GM12878 (cell line): ENCODE results near the gene FBXL22.
"Not testable (repeated sequence)": the region's sequence is repeated elsewhere in the genome, so short reads cannot be mapped to it uniquely, and the experiment has no call there.

Experiments used
- HCFC1 ChIP-seq: fragments of 150-350 bp; IDR thresholded peaks from 2 replicates; pipeline ENCODE4 v1.6.1; 2014; ENCODE audit warnings: low read length
- MAX ChIP-seq: IDR thresholded peaks from 2 replicates; pipeline ENCODE4 v1.6.1; 2012; ENCODE audit warnings: low read depth, low read length, improper control_type of control experiment
- NFIC ChIP-seq: IDR thresholded peaks from 2 replicates; pipeline ENCODE4 v1.6.1; 2012; ENCODE audit warnings: low read depth, mild to moderate bottlenecking, inconsistent platforms, low read length, moderate library complexity
- NFYB ChIP-seq: IDR thresholded peaks from 2 replicates; pipeline ENCODE4 v1.6.1; 2011; ENCODE audit warnings: low read depth, mild to moderate bottlenecking, low read length, improper control_type of control experiment, moderate library complexity; ENCODE audit not compliant: insufficient read depth
- RAD21 ChIP-seq: IDR thresholded peaks from 2 replicates; pipeline ENCODE4 v1.6.1; 2011; ENCODE audit warnings: mild to moderate bottlenecking, low read depth, low read length, moderate library complexity; ENCODE audit not compliant: insufficient read depth
- SMAD1 ChIP-seq: fragments of 450-650 bp; IDR thresholded peaks from 2 replicates; pipeline ENCODE4 v1.6.1; 2018; ENCODE audit warnings: mild to moderate bottlenecking, low read depth; ENCODE audit not compliant: partially characterized antibody
- ZNF24 ChIP-seq: fragments of 450-650 bp; IDR thresholded peaks from 2 replicates; pipeline ENCODE4 v1.6.1; 2017; ENCODE audit warnings: antibody characterized with exemption, mild to moderate bottlenecking
- ZNF384 ChIP-seq: IDR thresholded peaks from 2 replicates; pipeline ENCODE4 v1.6.1; 2012; ENCODE audit warnings: low read depth, mild to moderate bottlenecking, low read length, improper control_type of control experiment, borderline replicate concordance
- TF ChIP-seq, protein P1 (sequence below), 3 experiments: IDR thresholded peaks in 2 of 3; conservative IDR thresholded peaks in 1 of 3; 2 replicates each; pipeline ENCODE4 v1.5.1; 2011; ENCODE audit warnings: low read depth in 3 of 3, low read length in 3 of 3, mild to moderate bottlenecking in 3 of 3, control low read depth in 2 of 3, moderate library complexity in 2 of 3, inconsistent platforms in 1 of 3, mixed read lengths in 1 of 3; ENCODE audit not compliant: control insufficient read depth in 2 of 3, insufficient read depth in 1 of 3; ENCODE audit errors: extremely low read depth in 1 of 3

DNA sequence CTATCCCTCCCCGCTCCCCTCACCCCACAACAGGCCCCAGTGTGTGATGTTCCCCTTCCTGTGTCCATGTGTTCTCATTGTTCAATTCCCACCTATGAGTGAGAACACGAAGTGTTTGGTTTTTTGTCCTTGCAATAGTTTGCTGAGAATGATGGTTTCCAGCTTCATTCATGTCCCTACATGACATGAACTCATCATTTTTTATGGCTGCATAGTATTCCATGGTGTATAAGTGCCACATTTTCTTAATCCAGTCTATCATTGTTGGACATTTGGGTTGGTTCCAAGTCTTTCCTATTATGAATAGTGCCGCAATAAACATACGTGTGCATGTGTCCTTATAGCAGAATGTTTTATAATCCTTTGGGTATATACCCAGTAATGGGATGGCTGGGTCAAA, 20.0 kb downstream of the FBXL22 start:
- TF ChIP-seq MAX, NFIC, RAD21, NFYB, ZNF384, HCFC1, SMAD1, ZNF24: not testable (repeated sequence)
- TF ChIP-seq, protein P1, sequence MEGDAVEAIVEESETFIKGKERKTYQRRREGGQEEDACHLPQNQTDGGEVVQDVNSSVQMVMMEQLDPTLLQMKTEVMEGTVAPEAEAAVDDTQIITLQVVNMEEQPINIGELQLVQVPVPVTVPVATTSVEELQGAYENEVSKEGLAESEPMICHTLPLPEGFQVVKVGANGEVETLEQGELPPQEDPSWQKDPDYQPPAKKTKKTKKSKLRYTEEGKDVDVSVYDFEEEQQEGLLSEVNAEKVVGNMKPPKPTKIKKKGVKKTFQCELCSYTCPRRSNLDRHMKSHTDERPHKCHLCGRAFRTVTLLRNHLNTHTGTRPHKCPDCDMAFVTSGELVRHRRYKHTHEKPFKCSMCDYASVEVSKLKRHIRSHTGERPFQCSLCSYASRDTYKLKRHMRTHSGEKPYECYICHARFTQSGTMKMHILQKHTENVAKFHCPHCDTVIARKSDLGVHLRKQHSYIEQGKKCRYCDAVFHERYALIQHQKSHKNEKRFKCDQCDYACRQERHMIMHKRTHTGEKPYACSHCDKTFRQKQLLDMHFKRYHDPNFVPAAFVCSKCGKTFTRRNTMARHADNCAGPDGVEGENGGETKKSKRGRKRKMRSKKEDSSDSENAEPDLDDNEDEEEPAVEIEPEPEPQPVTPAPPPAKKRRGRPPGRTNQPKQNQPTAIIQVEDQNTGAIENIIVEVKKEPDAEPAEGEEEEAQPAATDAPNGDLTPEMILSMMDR (IDR thresholded peaks at IDR 0.05 in 2 of 3, conservative IDR thresholded peaks at IDR 0.05 in 1 of 3; ENCODE audit: control insufficient read depth in 2 of 3, extremely low read depth in 1 of 3, insufficient read depth in 1 of 3, low read depth in 3 of 3, low read length in 3 of 3), result not testable (repeated sequence)
